NCI-H1092 (cell line): ENCODE results near the gene VAMP1.

Experiments used
- DNase-seq: peaks from one replicate; lab custom pipeline; 2025; lab: John Stamatoyannopoulos, UW

VAMP1 gene

GRCh38 chr12:6425590-6426531 is 44.6 kb downstream of the VAMP1 start:
- no peak for DNase-seq

- no peak for DNase-seq
Measured at GRCh38 chr12:6424866-6425265, 45.6 kb downstream of the VAMP1 start.

- no peak for DNase-seq
Measured at GRCh38 chr12:6424008-6424347, 46.5 kb downstream of the VAMP1 start.

- DNase-seq: peak; percentile 64
Measured at GRCh38 chr12:6423267-6424007, 47.0 kb downstream of the VAMP1 start.

GRCh38 chr12:6420364-6420763 is 50.1 kb downstream of the VAMP1 start:
- DNase-seq: no peak

GRCh38 chr12:6418796-6419195 is 51.7 kb downstream of the VAMP1 start:
- DNase-seq: no peak

- no peak for DNase-seq
Measured at GRCh38 chr12:6416596-6416995, 53.9 kb downstream of the VAMP1 start.
